ENCODE results near the gene CCNL2.

DNA sequence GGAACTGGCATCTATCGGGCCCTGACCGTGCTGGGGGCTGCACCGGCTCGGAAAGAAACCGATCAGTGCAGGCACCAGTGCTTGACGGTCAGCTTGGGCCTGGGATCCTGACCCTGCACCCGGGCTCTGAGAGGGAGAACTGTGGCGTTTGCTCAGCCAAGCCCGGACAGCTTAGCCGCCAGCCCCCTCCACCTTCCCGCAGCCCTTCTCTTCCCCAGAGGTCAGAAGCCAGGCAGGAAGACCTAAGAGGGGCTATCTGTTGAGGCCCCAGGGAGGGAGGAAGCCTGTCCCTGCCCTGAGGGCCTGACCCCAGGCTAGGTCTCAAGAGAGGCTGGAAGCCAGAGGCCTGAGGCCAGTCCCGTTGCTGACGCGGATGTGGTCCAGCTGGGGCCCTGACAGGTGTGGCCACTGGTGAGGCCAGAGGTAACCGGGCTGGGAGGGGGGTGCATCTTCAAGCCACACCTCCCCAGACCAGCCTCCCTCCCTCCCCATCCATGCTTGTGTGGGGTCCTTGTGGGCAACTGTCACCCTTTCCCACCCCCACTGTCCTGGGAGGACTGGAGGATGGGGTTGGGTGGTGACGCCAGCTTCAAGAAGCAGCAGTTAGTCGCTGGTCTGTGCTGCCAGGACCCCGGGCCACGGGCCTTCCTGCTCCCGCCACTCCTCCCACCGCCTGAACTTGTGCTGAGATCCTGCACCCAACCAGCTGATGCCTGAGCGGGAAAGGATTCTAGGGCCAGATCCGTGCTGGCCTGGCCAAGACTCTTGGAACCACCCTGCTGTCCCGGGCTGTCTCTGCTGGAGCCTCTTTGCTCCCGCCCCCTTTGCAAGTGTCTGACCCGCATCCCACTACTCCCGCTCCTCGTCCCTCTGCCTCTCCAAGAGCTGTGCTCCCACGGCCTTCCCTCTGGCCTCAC lies 47.4 kb downstream of the CCNL2 start:
- TF ChIP-seq, protein P1, sequence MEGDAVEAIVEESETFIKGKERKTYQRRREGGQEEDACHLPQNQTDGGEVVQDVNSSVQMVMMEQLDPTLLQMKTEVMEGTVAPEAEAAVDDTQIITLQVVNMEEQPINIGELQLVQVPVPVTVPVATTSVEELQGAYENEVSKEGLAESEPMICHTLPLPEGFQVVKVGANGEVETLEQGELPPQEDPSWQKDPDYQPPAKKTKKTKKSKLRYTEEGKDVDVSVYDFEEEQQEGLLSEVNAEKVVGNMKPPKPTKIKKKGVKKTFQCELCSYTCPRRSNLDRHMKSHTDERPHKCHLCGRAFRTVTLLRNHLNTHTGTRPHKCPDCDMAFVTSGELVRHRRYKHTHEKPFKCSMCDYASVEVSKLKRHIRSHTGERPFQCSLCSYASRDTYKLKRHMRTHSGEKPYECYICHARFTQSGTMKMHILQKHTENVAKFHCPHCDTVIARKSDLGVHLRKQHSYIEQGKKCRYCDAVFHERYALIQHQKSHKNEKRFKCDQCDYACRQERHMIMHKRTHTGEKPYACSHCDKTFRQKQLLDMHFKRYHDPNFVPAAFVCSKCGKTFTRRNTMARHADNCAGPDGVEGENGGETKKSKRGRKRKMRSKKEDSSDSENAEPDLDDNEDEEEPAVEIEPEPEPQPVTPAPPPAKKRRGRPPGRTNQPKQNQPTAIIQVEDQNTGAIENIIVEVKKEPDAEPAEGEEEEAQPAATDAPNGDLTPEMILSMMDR (IDR thresholded peaks at IDR 0.05): no peak
- TF ChIP-seq EZH2 (IDR thresholded peaks at IDR 0.05; ENCODE audit: borderline replicate concordance, insufficient read depth, low read depth, low read length, poor library complexity, severe bottlenecking): no peak
